ENCODE results near the gene KRTAP10-3.
"Not testable (repeated sequence)": the region's sequence is repeated elsewhere in the genome, so short reads cannot be mapped to it uniquely, and the experiment has no call there.

The KRTAP10-3 gene

GRCh38 chr21:44569861-44570517 is 11.4 kb upstream of the KRTAP10-3 start:
- DNase-seq, result no peak

GRCh38 chr21:44568667-44569556 is 10.3 kb upstream of the KRTAP10-3 start:
- no peak for DNase-seq

GRCh38 chr21:44568261-44568660 is 9.7 kb upstream of the KRTAP10-3 start:
- no peak for DNase-seq

- DNase-seq, result no peak
These were observed 9.0 kb upstream of the KRTAP10-3 start for GRCh38 chr21:44567481-44568171.

- DNase-seq, result no peak
These were observed 7.8 kb upstream of the KRTAP10-3 start for GRCh38 chr21:44566403-44566802.

GRCh38 chr21:44564886-44565598 is 6.4 kb upstream of the KRTAP10-3 start:
- DNase-seq, result no peak

GRCh38 chr21:44564099-44564498 is 5.5 kb upstream of the KRTAP10-3 start:
- DNase-seq, result no peak

- not testable (repeated sequence) for DNase-seq
These were observed 293 bp downstream of the KRTAP10-3 start for GRCh38 chr21:44558329-44558675.

GRCh38 chr21:44557491-44558328 is 885 bp downstream of the KRTAP10-3 start:
- DNase-seq, result no peak

GRCh38 chr21:44556879-44557278 is 1.7 kb downstream of the KRTAP10-3 start:
- no peak for DNase-seq

- no peak for DNase-seq
These were observed 3.3 kb downstream of the KRTAP10-3 start for GRCh38 chr21:44555200-44555875.

GRCh38 chr21:44552681-44553080 is 5.9 kb downstream of the KRTAP10-3 start:
- no peak for DNase-seq

- DNase-seq, result no peak
These were observed 6.5 kb downstream of the KRTAP10-3 start for GRCh38 chr21:44552136-44552535.

GRCh38 chr21:44551340-44551961 is 7.1 kb downstream of the KRTAP10-3 start, which contains the start of gene KRTAP10-2:
KRTAP10-2 (minus strand) TSS chr21:44551505; CDS start chr21:44551458, 47 bp downstream.
- no peak for DNase-seq

GRCh38 chr21:44550807-44551206 is 7.8 kb downstream of the KRTAP10-3 start:
- DNase-seq, result no peak

GRCh38 chr21:44550285-44550684 is 8.3 kb downstream of the KRTAP10-3 start:
- DNase-seq, result not testable (repeated sequence)

GRCh38 chr21:44549525-44550211 is 8.9 kb downstream of the KRTAP10-3 start:
- no peak for DNase-seq

- no peak for DNase-seq
These were observed 9.7 kb downstream of the KRTAP10-3 start for GRCh38 chr21:44548922-44549321.

GRCh38 chr21:44548381-44548780 is 10.2 kb downstream of the KRTAP10-3 start:
- DNase-seq, result no peak

- DNase-seq, result no peak
These were observed 10.8 kb downstream of the KRTAP10-3 start for GRCh38 chr21:44547656-44548331.

Measured in right hindlimb (tissue), 1 donor.